GM13977 (cell line): ENCODE results near the gene PRKAG2.

Experiments used
- DNase-seq: peaks from one replicate; pipeline ENCODE4 v3.0.0; 2012; ENCODE audit warnings: low spot score
- in situ Hi-C: fragments of 300-500 bp; cut with MboI; formaldehyde crosslinking; loops from one replicate; pipeline ENCODE4 v1.12.0; 2022; ENCODE audit warnings: low sequenced_read_pairs, low pct_unique_long_range_greater_than_20kb, mixed read lengths, inconsistent platforms; ENCODE audit not compliant: unreplicated experiment
- TF ChIP-seq, protein P1 (sequence below): IDR thresholded peaks from 2 replicates; pipeline ENCODE4 v1.5.1; 2012; ENCODE audit warnings: mild to moderate bottlenecking, control low read depth; ENCODE audit not compliant: insufficient read depth; ENCODE audit errors: extremely low read depth, missing control alignments

The PRKAG2 gene

DNA sequence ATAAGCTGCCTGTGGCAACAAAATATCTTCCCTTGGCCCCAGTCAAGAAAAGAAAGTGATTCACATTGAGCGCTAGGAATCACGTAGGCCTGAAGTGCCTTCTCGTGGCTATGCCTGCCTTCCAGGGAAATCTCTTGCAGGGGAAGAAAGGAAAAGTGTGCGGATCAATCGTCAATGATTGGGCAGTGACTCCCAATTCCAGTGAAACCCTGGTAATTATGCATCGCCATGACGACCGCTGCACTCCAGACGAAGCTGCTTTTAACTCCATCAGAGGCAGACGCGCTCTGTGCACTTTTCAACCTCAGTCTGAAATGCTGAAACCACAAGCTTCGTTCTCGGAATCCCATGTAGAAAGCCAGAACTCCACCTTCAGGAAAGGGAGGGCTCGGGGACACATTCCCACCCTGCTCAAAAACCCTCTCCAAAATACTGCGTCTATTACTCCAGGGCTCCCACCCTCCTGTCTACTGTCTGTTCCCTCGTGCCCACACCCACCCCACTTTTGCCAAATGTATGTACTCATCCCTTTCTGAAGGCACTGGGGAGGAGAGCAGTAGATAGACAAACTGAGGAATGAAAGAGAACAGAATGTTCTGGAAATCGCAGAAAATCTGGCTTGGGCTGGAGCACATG lies 24.2 kb upstream of the PRKAG2 start:
- in situ Hi-C loops = no loop called here
- DNase-seq = no peak
- TF ChIP-seq, protein P1, sequence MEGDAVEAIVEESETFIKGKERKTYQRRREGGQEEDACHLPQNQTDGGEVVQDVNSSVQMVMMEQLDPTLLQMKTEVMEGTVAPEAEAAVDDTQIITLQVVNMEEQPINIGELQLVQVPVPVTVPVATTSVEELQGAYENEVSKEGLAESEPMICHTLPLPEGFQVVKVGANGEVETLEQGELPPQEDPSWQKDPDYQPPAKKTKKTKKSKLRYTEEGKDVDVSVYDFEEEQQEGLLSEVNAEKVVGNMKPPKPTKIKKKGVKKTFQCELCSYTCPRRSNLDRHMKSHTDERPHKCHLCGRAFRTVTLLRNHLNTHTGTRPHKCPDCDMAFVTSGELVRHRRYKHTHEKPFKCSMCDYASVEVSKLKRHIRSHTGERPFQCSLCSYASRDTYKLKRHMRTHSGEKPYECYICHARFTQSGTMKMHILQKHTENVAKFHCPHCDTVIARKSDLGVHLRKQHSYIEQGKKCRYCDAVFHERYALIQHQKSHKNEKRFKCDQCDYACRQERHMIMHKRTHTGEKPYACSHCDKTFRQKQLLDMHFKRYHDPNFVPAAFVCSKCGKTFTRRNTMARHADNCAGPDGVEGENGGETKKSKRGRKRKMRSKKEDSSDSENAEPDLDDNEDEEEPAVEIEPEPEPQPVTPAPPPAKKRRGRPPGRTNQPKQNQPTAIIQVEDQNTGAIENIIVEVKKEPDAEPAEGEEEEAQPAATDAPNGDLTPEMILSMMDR = no peak

DNA sequence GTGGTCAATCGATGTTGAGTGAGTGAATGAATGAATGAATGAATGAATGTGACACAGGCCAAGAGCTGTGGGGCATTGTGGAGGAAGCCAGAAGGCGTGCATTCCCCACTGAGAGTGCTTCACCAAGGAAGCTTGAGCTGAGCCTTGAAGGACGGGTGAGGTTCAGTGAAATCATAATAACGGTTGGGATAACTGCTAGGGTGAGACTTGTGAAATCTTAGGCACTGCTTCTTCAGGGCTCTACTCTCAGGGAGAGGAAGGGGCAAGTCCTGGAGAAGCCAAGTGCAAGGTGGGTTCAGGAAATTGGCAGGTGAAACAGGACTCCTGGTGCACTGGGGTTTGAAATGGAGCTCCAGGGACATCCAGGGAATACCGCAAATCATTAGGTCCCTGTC lies 23.7 kb upstream of the PRKAG2 start:
- no peak for DNase-seq
- TF ChIP-seq, protein P1 = no peak
- in situ Hi-C loops = no loop called here

DNA sequence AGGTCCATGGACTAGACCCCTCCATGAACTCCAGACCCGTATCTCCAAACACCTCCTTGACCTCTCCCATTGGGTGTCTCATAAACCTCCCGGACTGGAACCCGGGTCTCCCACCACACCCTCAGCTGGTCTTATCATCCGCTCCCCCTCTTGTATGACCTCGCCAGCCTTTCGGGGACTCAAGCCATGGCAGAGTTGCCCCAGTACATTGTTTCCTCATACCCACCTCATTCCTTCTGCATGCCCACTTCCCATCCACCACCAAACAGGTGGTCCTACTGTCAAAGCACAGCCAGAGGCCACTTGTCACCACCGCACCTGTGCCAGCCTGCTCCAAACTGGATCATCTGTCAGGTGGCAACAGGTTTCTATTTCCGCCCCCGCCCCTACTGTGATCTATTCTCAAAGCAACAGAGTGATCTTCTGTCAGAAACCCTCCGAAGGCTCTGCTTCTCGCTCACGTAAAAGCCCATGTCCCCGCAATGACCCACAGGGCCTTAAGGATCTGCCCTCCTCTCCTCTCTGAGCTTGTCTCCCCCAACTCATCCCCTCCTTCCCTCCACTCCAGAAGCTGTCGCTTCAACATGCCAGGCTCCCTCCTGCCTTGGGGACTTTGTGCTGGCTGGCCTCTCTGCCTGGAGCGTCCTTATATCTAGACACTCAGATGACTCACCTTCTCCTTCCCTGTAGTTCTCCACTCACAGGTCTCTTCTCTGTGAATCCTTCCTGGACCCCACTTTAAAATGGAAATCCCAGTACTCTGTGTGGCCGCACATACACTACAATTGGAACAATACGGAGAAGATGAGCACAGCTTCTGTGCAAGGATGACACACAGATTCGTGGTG lies 22.8 kb upstream of the PRKAG2 start:
- in situ Hi-C loops = no loop called here
- TF ChIP-seq, protein P1 = no peak
- no peak for DNase-seq

DNA sequence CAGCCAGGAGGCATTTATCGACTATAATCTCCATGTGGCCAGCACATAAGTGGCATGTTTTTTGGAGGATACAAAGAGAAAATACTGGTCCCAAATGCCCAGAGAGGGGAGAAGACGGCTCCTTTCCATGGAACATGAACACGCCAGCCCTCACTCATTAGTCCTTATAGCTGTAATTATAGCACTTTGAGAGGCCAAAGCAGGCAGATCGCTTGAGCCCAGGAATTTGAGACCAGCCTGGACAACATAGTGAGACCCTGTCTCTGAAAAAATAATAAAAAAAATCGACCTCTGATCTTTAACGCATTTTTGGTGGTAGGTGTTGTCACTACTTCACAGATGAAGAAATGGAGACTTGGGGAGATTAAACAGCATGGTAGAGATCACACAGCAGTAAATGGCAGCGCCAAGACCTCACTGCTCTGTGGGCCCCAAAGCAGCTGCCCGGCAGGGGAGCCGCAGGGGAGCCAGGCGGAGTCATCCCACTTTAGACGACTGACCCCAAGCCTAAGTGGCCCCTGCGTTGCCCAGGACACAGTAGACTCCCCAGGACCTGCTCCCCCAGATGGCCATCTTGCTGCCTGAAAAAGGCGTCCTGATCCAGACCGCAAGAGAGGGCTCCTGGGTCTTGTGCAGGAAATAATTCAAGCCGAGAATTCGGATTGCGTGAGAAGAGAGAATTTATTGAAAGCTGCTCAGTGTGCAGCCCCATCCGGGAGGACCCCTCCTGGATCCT lies 21.2 kb upstream of the PRKAG2 start:
- in situ Hi-C loops = no loop called here
- TF ChIP-seq, protein P1 = no peak
- DNase-seq = no peak

DNA sequence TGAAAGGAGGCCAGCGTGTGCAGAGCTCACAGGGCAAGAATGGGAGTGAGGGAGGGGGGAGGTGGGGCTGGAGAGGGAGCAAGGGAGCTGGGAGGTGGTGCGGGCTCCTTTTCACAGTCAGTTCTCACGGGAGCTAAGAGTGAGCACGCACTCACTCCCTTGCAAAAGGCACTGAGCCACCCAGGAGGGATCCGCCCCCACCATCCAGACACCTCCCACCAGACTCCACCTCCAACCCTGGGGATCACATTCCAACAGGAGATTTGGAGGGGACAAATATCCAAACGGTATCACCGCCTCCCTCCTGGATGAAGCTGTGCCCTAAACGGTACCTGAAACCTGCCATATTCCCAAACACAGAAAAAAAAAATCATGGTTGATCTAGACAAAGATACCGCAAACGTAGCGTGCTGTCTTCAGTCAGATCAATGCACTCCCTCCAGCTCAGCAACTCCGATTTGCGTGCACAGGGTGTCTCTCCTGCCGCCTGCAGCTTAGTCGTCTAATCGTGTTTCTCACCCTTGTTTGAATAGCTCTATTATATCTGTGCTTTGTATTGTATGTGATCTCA lies 20.3 kb upstream of the PRKAG2 start:
- TF ChIP-seq, protein P1 = no peak
- DNase-seq = no peak
- in situ Hi-C loops = no loop called here

DNA sequence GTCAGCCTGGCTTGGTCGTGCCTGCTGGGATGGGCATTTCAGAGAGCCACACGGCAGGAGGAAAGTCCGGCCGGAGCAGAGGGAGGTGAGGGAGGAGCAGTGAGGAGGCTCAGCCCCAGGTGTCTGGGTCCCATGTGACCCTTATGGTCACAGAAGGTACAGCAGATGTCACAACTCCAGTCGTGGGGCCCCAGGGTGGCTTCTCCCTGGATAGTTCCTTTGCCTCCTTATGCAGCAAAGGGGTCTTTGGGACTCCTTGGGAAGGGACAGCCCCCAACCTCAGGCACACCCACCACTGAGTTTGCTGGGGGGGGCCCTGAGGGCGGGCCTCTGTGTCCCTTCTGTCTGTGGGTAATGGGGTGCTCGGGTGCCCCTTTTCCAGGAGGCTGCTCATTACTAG lies 19.6 kb upstream of the PRKAG2 start:
- no peak for DNase-seq
- in situ Hi-C loops = no loop called here
- TF ChIP-seq, protein P1 = no peak
